GM12873 (cell line): ENCODE data around the gene AMPH.

ENCODE experiments used
- TF ChIP-seq, protein P1 (sequence below): IDR thresholded peaks from 2 replicates; pipeline ENCODE4 v1.5.1; 2012; ENCODE audit warnings: low read depth, mild to moderate bottlenecking, moderate library complexity, low read length, control low read depth; ENCODE audit not compliant: insufficient read depth; ENCODE audit errors: missing control alignments

AMPH gene

DNA sequence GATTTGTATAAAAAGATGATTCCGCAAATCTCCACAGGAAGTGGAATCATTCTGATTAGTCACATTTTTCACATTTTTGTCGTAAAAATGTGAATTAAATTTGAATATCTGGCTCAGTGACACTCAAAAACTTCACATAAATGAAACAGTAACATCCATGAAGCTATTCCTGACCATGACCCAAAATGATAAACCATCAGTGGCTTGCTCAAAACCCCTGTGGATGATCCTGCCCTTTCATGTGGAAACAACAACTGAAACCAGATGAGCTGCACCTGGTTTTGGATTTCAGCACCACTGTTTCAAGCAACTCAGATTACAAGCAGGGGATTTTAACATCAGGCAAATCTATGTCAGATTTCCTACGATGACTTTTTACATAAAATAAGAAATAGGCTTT lies 80.3 kb downstream of the AMPH start:
- TF ChIP-seq, protein P1, sequence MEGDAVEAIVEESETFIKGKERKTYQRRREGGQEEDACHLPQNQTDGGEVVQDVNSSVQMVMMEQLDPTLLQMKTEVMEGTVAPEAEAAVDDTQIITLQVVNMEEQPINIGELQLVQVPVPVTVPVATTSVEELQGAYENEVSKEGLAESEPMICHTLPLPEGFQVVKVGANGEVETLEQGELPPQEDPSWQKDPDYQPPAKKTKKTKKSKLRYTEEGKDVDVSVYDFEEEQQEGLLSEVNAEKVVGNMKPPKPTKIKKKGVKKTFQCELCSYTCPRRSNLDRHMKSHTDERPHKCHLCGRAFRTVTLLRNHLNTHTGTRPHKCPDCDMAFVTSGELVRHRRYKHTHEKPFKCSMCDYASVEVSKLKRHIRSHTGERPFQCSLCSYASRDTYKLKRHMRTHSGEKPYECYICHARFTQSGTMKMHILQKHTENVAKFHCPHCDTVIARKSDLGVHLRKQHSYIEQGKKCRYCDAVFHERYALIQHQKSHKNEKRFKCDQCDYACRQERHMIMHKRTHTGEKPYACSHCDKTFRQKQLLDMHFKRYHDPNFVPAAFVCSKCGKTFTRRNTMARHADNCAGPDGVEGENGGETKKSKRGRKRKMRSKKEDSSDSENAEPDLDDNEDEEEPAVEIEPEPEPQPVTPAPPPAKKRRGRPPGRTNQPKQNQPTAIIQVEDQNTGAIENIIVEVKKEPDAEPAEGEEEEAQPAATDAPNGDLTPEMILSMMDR, result no peak

DNA sequence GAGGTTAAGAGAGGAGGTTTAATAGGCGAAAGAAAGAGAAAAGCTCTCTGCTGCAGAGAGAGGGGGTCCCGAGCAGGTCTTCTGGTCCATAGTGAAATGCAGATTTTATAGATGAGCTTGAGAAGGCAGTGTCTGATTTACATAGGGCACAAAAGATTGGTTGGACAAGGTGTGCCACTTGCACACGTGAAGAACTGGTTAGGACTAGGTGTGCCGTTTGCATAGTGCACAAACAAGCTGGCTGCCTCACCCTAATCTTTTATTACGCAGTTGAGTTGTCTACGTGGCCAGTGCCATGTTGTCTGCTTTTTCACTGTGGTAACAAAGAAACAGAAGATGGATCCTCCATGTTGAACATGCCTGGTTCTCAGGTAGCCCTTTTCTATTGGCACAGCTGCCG lies 82.6 kb downstream of the AMPH start:
- TF ChIP-seq, protein P1, result no peak

DNA sequence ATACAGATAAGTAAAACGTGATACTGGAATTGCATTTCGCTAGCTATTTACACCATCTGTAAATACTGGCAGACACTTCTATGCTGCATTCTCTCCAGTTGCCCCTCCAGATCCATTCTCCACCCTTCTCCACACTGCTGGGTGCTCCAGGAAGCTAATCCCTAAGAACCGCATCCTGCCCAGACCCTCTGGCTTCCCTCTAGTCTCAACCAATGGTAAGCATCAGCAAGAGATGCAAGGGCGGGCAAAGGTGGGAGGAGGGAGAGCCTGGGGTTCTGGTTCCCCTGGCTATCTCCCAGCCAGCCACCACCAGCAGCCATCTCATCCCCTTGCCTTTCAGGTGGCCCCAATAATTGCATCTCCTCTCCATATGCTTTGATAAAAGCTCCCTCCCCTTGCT lies 84.4 kb downstream of the AMPH start:
- TF ChIP-seq, protein P1, result no peak

DNA sequence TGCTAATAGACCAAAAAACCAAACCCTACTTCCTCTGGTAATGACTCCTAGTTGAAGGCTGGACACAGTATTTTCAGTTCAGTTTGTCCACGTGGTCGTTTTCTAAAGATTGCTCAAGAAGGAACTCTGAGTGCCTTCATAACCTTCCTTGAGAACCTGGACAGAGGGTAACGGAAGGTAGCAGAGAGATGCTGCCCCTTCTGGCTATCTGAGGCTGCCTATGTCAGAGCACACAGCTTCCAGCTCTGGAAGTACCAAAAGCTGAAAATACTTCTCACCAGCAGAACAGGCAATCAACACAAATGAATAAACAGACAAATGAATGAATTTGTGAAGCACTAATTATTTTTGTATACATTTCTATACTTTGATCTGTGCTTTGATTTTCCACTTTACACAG lies 85.2 kb downstream of the AMPH start:
- TF ChIP-seq, protein P1, result no peak

DNA sequence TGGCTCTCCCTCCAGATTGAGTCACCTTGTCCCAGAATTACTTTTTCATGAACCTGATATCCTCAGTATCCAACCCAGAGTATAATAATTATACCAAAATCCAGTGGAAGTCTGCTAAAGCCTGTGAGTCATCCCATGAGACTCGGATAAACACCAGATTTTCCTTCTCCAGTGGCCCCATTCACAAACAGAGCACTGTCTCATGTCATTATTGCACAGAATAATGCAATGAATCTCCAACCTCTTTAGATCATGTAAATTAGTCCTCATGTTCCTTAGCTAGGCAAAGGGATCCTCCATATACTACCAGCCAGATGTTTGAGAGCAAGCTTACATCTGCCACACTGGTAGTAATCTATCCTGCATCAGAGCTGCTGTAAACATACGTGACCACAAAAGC lies 89.0 kb downstream of the AMPH start:
- TF ChIP-seq, protein P1, result no peak

DNA sequence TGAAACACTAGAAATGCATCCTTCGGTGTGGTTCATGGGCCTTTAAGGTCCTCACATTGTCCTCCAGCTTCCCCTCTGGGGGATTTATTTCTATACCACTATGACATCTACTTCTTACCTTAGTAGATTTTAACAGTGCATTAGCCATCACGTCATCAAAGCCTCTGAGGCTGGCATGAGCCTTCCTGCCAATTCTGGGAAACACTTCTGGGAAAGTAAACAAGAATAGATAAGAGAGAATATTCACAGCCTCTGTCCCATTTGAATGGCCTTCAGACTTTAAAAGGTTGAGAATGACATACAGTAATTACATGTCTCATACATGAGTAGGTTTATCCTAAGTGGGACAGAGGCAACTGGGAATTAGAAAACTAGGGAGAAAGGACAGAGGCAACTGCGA lies 89.7 kb downstream of the AMPH start:
- TF ChIP-seq, protein P1, result no peak

DNA sequence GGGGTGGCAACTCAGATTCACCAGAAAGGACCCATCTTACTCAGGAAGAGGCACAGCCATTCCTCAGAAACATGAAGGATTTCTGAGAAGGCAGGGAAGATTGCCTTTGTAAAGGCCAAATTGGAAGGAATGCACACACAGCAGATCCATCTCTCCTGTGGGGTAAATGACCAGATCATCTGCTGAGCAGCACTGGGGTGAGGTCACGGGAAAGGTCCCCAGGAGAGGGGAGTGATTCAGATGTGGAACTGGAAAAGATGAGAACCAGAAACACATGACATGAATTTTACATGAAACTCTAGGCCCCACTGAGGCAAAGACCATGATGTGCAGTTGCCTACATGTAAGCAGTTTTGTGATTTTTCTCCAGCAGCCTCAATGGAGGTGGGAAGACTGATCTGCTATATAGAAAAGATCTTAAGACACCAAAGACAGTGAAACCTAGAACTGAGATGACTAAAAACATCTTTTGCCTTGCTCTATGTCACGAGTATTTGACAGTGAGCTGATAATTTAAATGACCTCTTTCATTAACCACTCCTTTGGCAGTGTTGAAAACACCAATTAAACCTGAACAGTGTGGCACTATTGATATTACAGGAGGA lies 91.6 kb downstream of the AMPH start:
- TF ChIP-seq, protein P1, result no peak

DNA sequence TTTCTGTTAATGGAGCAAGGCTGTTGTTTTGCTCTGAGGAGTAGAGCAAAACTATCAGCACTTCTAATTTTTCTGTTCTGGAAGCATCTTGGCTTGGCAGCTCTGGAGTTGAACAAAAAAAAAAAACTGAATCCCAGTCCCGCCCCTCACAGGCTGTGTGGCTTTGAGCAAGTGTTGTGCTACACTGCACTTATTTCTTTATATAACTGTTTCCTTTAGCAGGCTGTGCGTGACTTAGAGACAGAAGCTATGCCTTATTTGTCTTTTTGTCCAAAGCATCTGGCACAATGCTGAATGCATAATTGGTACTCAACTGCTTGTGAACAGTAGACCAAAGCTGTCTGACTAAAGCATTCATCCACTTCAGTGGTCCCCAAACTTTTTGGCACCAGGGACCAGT lies 96.1 kb downstream of the AMPH start:
- TF ChIP-seq, protein P1, result no peak
